Fibroblast of peridontal ligament (primary cell): ENCODE results near the gene PLAU.
A peak's percentile ranks its signal among the peaks of the same experiment; 100 is the strongest.

Source experiments
- DNase-seq: peaks from one replicate; pipeline ENCODE4 v3.0.0-alpha.2; 2010; ENCODE audit errors: extremely low read depth

The PLAU gene

GRCh38 chr10:73910764-73911552 lies at the start of gene PLAU:
PLAU (plus strand) TSS chr10:73911132; CDS start chr10:73911556, 424 bp downstream.
- DNase-seq: peak; percentile 31

- no peak for DNase-seq
Measured at GRCh38 chr10:73862011-73862410, 48.9 kb upstream of the PLAU start.

GRCh38 chr10:73863039-73863817 lies 47.7 kb upstream of the PLAU start:
- DNase-seq: no peak

- no peak for DNase-seq
Measured at GRCh38 chr10:73864229-73864628, 46.7 kb upstream of the PLAU start.

GRCh38 chr10:73865107-73865458 lies 45.8 kb upstream of the PLAU start:
- DNase-seq: no peak

GRCh38 chr10:73865459-73866442 lies 45.2 kb upstream of the PLAU start:
- no peak for DNase-seq

GRCh38 chr10:73866621-73867020 lies 44.3 kb upstream of the PLAU start:
- no peak for DNase-seq

- DNase-seq: no peak
Measured at GRCh38 chr10:73867126-73867807, 43.7 kb upstream of the PLAU start.

GRCh38 chr10:73867871-73868631 lies 42.9 kb upstream of the PLAU start:
- DNase-seq: no peak

GRCh38 chr10:73868655-73869195 lies 42.2 kb upstream of the PLAU start:
- DNase-seq: no peak

- DNase-seq: no peak
Measured at GRCh38 chr10:73871295-73872189, 39.4 kb upstream of the PLAU start.

- peak; percentile 61 for DNase-seq
Measured at GRCh38 chr10:73872190-73872710, 38.7 kb upstream of the PLAU start.

- DNase-seq: no peak
Measured at GRCh38 chr10:73873142-73873837, 37.6 kb upstream of the PLAU start.

- DNase-seq: no peak
Measured at GRCh38 chr10:73873838-73874215, 37.1 kb upstream of the PLAU start.

GRCh38 chr10:73874267-73875138 lies 36.4 kb upstream of the PLAU start, which contains the start of gene CAMK2G:
CAMK2G (minus strand) TSS chr10:73874555; CDS start chr10:73874461, 94 bp downstream.
- peak; percentile 75 for DNase-seq

- no peak for DNase-seq
Measured at GRCh38 chr10:73875139-73875475, 35.8 kb upstream of the PLAU start.

GRCh38 chr10:73876157-73876556 lies 34.8 kb upstream of the PLAU start:
- no peak for DNase-seq
